Brain microvascular endothelial cell (primary cell): ENCODE results near the gene CHST11.
A peak's percentile ranks its signal among the peaks of the same experiment; 100 is the strongest.

ENCODE experiments used
- DNase-seq: peaks from one replicate; pipeline ENCODE4 v3.0.0-alpha.2; 2020
- H3K27ac ChIP-seq: fragments of 250-450 bp; sonication (Bioruptor Pico); 2 replicates; pipeline ENCODE4 v1.5.1; 2020; ENCODE audit warnings: mild to moderate bottlenecking, moderate library complexity
- H3K27me3 ChIP-seq: fragments of 250-450 bp; sonication (Bioruptor Pico); replicated peaks from 2 replicates; pipeline ENCODE4 v1.5.1; 2020; ENCODE audit warnings: mild to moderate bottlenecking
- H3K36me3 ChIP-seq: fragments of 250-450 bp; sonication (Bioruptor Pico); replicated peaks from 2 replicates; pipeline ENCODE4 v1.5.1; 2020; ENCODE audit warnings: mild to moderate bottlenecking
- H3K4me3 ChIP-seq: 2 replicates; pipeline ENCODE4 v1.5.1; 2011; ENCODE audit warnings: low read depth, mild to moderate bottlenecking, control low read depth, low read length, moderate library complexity
- CTCF ChIP-seq: IDR thresholded peaks from 2 replicates; pipeline ENCODE4 v1.5.1; 2011; ENCODE audit warnings: low read depth, mild to moderate bottlenecking, moderate library complexity, low read length, control low read depth, inconsistent platforms; ENCODE audit errors: missing control alignments
- in situ Hi-C: cut with HindIII; loops from 2 replicates; pipeline ENCODE4 v1.10.0; 2017; ENCODE audit warnings: low sequenced_read_pairs, low pct_ligation_motif_present

The CHST11 gene

GRCh38 chr12:104748790-104749189 is 292.0 kb downstream of the CHST11 start:
- no peak for TF ChIP-seq CTCF
- Histone ChIP-seq H3K36me3 (no peaks in the 10 kb centered on the region), H3K27ac (peak overlapping the region; percentile 14), H3K4me3 (no peak overlapping the region), H3K27me3 (no peaks in the 10 kb centered on the region)
- peak; percentile 55 for DNase-seq
- in situ Hi-C loops = no loop called here

- no peak overlapping the region for H3K27ac ChIP-seq
Measured at GRCh38 chr12:104749545-104749944, 292.8 kb downstream of the CHST11 start.

GRCh38 chr12:104750061-104750460 is 293.3 kb downstream of the CHST11 start:
- in situ Hi-C loops = no loop called here
- DNase-seq = peak; percentile 61
- Histone ChIP-seq H3K27ac (no peak overlapping the region), H3K27me3 (no peaks in the 10 kb centered on the region), H3K4me3 (no peak overlapping the region), H3K36me3 (no peaks in the 10 kb centered on the region)
- TF ChIP-seq CTCF = no peak

More at GRCh38 chr12:104749545-104749944, 292.8 kb downstream of the CHST11 start:
- no peak overlapping the region for H3K4me3 ChIP-seq
- DNase-seq = no peak
- TF ChIP-seq CTCF = no peak
- in situ Hi-C loops = no loop called here
- H3K36me3 ChIP-seq = no peaks in the 10 kb centered on the region
- no peaks in the 10 kb centered on the region for H3K27me3 ChIP-seq

- H3K27me3 ChIP-seq = no peaks in the 10 kb centered on the region
- no peak for TF ChIP-seq CTCF
- DNase-seq = no peak
- H3K27ac ChIP-seq = no peak overlapping the region
- H3K4me3 ChIP-seq = no peak overlapping the region
- no peaks in the 10 kb centered on the region for H3K36me3 ChIP-seq
- in situ Hi-C loops = no loop called here
Measured at GRCh38 chr12:104751120-104751519, 294.4 kb downstream of the CHST11 start.

- no peak overlapping the region for H3K4me3 ChIP-seq
- in situ Hi-C loops = no loop called here
- no peaks in the 10 kb centered on the region for H3K36me3 ChIP-seq
- no peaks in the 10 kb centered on the region for H3K27me3 ChIP-seq
- no peak for TF ChIP-seq CTCF
- no peak overlapping the region for H3K27ac ChIP-seq
- DNase-seq = no peak
Measured at GRCh38 chr12:104751594-104751993, 294.8 kb downstream of the CHST11 start.

- no peaks in the 10 kb centered on the region for H3K36me3 ChIP-seq
- TF ChIP-seq CTCF = no peak
- H3K27ac ChIP-seq = no peak overlapping the region
- no peak for DNase-seq
- H3K27me3 ChIP-seq = no peaks in the 10 kb centered on the region
- in situ Hi-C loops = no loop called here
- no peak overlapping the region for H3K4me3 ChIP-seq
Measured at GRCh38 chr12:104752016-104752415, 295.3 kb downstream of the CHST11 start.
